IMR-90 (cell line): ENCODE data around the gene CRYGC. TPM values are rescaled to one million over a fixed set of nuclear protein-coding genes. Genes with fewer than 3 reads are reported as not detected.

Experiments used
- ATAC-seq: fragments of 200-7000 bp; cut with Tn5 transposase; 2 replicates; pipeline ENCODE4 v1.9.1; 2020; ENCODE audit warnings: low read depth, mild to moderate bottlenecking, moderate library complexity
- BruUV-seq: library from RNA; stranded (reverse); fragments of 400-500 nt; replicated peaks from 2 replicates; lab custom pipeline; 2021; lab: Mats Ljungman, UMichigan
- CTCF ChIA-PET: fragments of 300-600 bp; formaldehyde crosslinking; extraction: SDS; loops from one replicate; lab custom pipeline; 2021; ENCODE audit warnings: antibody characterized with exemption; lab: Yijun Ruan, JAX
- POLR2A ChIA-PET: fragments of 300-600 bp; sonication (Branson Sonifier 250); formaldehyde crosslinking; loops from one replicate; lab custom pipeline; 2022; ENCODE audit warnings: antibody characterized with exemption; ENCODE audit not compliant: unreplicated experiment; lab: Charles Lee
- DNase-seq: peaks from one replicate; pipeline ENCODE4 v3.0.0; 2013
- H2AFZ ChIP-seq: replicated peaks from 2 replicates; pipeline ENCODE3; 2013; ENCODE audit warnings: low read length, mild to moderate bottlenecking; ENCODE audit not compliant: poor library complexity
- H2AK5ac ChIP-seq: 2 replicates; pipeline ENCODE4 v1.6.1; 2013; ENCODE audit warnings: low read depth, low read length, inconsistent platforms
- H2AK9ac ChIP-seq: replicated peaks from 2 replicates; pipeline ENCODE3; 2013; ENCODE audit warnings: mild to moderate bottlenecking, low read depth, low read length, moderate library complexity; ENCODE audit not compliant: poor library complexity
- H2BK120ac ChIP-seq: 2 replicates; pipeline ENCODE4 v1.6.1; 2013; ENCODE audit warnings: low read depth, low read length, inconsistent platforms
- H2BK15ac ChIP-seq: 3 replicates; pipeline ENCODE4 v1.6.1; 2013; ENCODE audit warnings: low read depth, low read length, inconsistent platforms
- H2BK20ac ChIP-seq: 2 replicates; pipeline ENCODE4 v1.6.1; 2013; ENCODE audit warnings: low read depth, mild to moderate bottlenecking, inconsistent platforms, low read length, moderate library complexity
- H2BK5ac ChIP-seq: 2 replicates; pipeline ENCODE4 v1.6.1; 2013; ENCODE audit warnings: mild to moderate bottlenecking, low read depth, low read length, inconsistent platforms; ENCODE audit not compliant: poor library complexity, severe bottlenecking
- H3K14ac ChIP-seq: replicated peaks from 2 replicates; pipeline ENCODE4 v1.6.1; 2013; ENCODE audit warnings: low read depth, low read length, inconsistent platforms
- H3K18ac ChIP-seq: 2 replicates; pipeline ENCODE4 v1.6.1; 2013; ENCODE audit warnings: low read depth, low read length, control low read depth
- H3K23ac ChIP-seq: 2 replicates; pipeline ENCODE4 v1.6.1; 2013; ENCODE audit warnings: low read depth, low read length, inconsistent platforms
- H3K27ac ChIP-seq: 2 replicates; pipeline ENCODE4 v1.5.1; 2013; ENCODE audit warnings: mild to moderate bottlenecking, control low read depth, low read length; ENCODE audit not compliant: insufficient read depth
- H3K27me3 ChIP-seq: 2 replicates; pipeline ENCODE4 v1.6.1; 2013; ENCODE audit warnings: low read length; ENCODE audit not compliant: control insufficient read depth, insufficient read depth
- H3K36me3 ChIP-seq: 2 replicates; pipeline ENCODE4 v1.6.1; 2013; ENCODE audit warnings: low read length, mixed read lengths; ENCODE audit not compliant: control insufficient read depth, insufficient read depth
- H3K4ac ChIP-seq: 2 replicates; pipeline ENCODE4 v1.6.1; 2013; ENCODE audit warnings: low read depth, low read length, inconsistent platforms
- H3K4me1 ChIP-seq: 2 replicates; pipeline ENCODE4 v1.6.1; 2013; ENCODE audit warnings: low read length, mixed read lengths; ENCODE audit not compliant: control insufficient read depth, insufficient read depth
- H3K4me2 ChIP-seq: 2 replicates; pipeline ENCODE4 v1.6.1; 2013; ENCODE audit warnings: low read depth, mild to moderate bottlenecking, control low read depth, low read length, moderate library complexity
- H3K4me3 ChIP-seq: 2 replicates; pipeline ENCODE4 v1.5.1; 2013; ENCODE audit warnings: low read depth, mild to moderate bottlenecking, control low read depth, low read length, moderate library complexity; ENCODE audit not compliant: insufficient read depth
- H3K56ac ChIP-seq: 2 replicates; pipeline ENCODE4 v1.6.1; 2013; ENCODE audit warnings: low read length, inconsistent platforms; ENCODE audit not compliant: insufficient read depth; ENCODE audit errors: extremely low read depth
- H3K79me1 ChIP-seq, 2 experiments: 2 replicates each; pipeline ENCODE4 v1.6.1; 2013; ENCODE audit warnings: low read length in 2 of 2, inconsistent platforms in 1 of 2, low read depth in 1 of 2
- H3K9ac ChIP-seq: 2 replicates; pipeline ENCODE4 v1.6.1; 2013; ENCODE audit warnings: low read depth, low read length, control low read depth
- H3K9me1 ChIP-seq: 2 replicates; pipeline ENCODE4 v1.6.1; 2013; ENCODE audit warnings: low read length, inconsistent platforms; ENCODE audit not compliant: insufficient read depth
- H3K9me3 ChIP-seq: 2 replicates; pipeline ENCODE4 v1.6.1; 2013; ENCODE audit warnings: low read length; ENCODE audit not compliant: control insufficient read depth, insufficient read depth
- H4K20me1 ChIP-seq: 2 replicates; pipeline ENCODE4 v1.6.1; 2013; ENCODE audit warnings: low read length, inconsistent platforms; ENCODE audit not compliant: insufficient read depth
- H4K5ac ChIP-seq: 2 replicates; pipeline ENCODE4 v1.6.1; 2013; ENCODE audit warnings: mild to moderate bottlenecking, low read depth, low read length, control low read depth
- H4K8ac ChIP-seq, 2 experiments: 2 replicates each; pipeline ENCODE4 v1.6.1; 2013; ENCODE audit warnings: low read depth in 2 of 2, low read length in 2 of 2, control low read depth in 1 of 2, inconsistent platforms in 1 of 2
- H4K91ac ChIP-seq: 2 replicates; pipeline ENCODE4 v1.6.1; 2013; ENCODE audit warnings: low read depth, low read length, inconsistent platforms; ENCODE audit not compliant: insufficient read depth
- BHLHE40 ChIP-seq: fragments of 150-350 bp; IDR thresholded peaks from 2 replicates; pipeline ENCODE4 v1.6.1; 2016; ENCODE audit warnings: mild to moderate bottlenecking, low read depth, low read length
- CEBPB ChIP-seq: IDR thresholded peaks from 2 replicates; pipeline ENCODE4 v1.6.1; 2012; ENCODE audit warnings: low read depth, low read length, improper control_type of control experiment
- CHD1 ChIP-seq: IDR thresholded peaks from 2 replicates; pipeline ENCODE4 v1.6.1; 2012; ENCODE audit warnings: low read depth, low read length, improper control_type of control experiment
- ELK1 ChIP-seq: fragments of 150-350 bp; IDR thresholded peaks from 2 replicates; pipeline ENCODE4 v1.6.1; 2016; ENCODE audit warnings: low read depth, mild to moderate bottlenecking, low read length, moderate library complexity, borderline replicate concordance
- FOS ChIP-seq: fragments of 150-350 bp; IDR thresholded peaks from 2 replicates; pipeline ENCODE4 v1.6.1; 2016; ENCODE audit warnings: low read depth, low read length
- MAFK ChIP-seq: IDR thresholded peaks from 2 replicates; pipeline ENCODE4 v1.6.1; 2012; ENCODE audit warnings: low read depth, low read length, improper control_type of control experiment
- MXI1 ChIP-seq: IDR thresholded peaks from 2 replicates; pipeline ENCODE4 v1.6.1; 2012; ENCODE audit warnings: low read depth, mild to moderate bottlenecking, low read length, moderate library complexity, borderline replicate concordance
- NFE2L2 ChIP-seq: fragments of 150-350 bp; IDR thresholded peaks from 2 replicates; pipeline ENCODE4 v1.6.1; 2016; ENCODE audit warnings: low read depth, mild to moderate bottlenecking, low read length
- POLR2A ChIP-seq: IDR thresholded peaks from 2 replicates; pipeline ENCODE4 v1.6.1; 2012; ENCODE audit warnings: mild to moderate bottlenecking, low read depth, low read length
- RAD21 ChIP-seq: IDR thresholded peaks from 2 replicates; pipeline ENCODE4 v1.6.1; 2012; ENCODE audit warnings: low read length, improper control_type of control experiment
- RCOR1 ChIP-seq: IDR thresholded peaks from 2 replicates; pipeline ENCODE4 v1.6.1; 2012; ENCODE audit warnings: mild to moderate bottlenecking, low read length, improper control_type of control experiment; ENCODE audit not compliant: insufficient replicate concordance
- RFX5 ChIP-seq: IDR thresholded peaks from 2 replicates; pipeline ENCODE4 v1.8.0; 2012; ENCODE audit warnings: low read depth, mild to moderate bottlenecking, low read length, moderate library complexity
- SMC3 ChIP-seq: fragments of 150-350 bp; IDR thresholded peaks from 2 replicates; pipeline ENCODE4 v1.6.1; 2016; ENCODE audit warnings: low read depth, mild to moderate bottlenecking, antibody characterized with exemption, low read length, moderate library complexity
- dilution Hi-C: fragments of 300-500 bp; cut with HindIII; formaldehyde crosslinking; loops from one replicate; pipeline ENCODE4 v1.14.3; 2018; ENCODE audit warnings: low sequenced_read_pairs; ENCODE audit not compliant: unreplicated experiment
- in situ Hi-C: fragments of 300-500 bp; cut with MboI; formaldehyde crosslinking; loops from 3 replicates; pipeline ENCODE4 v1.14.3; 2019; ENCODE audit warnings: low sequenced_read_pairs, inconsistent platforms, mixed read lengths
- intact Hi-C: fragments of 100-400 bp; cut with micrococcal nuclease; formaldehyde crosslinking; loops from 2 replicates; pipeline ENCODE4 v1.10.0; 2022
- polyA plus RNA-seq, 3 experiments: library from polyadenylated mRNA; depleted of rRNA; stranded (reverse); fragments of >200 nt; gene quantifications; 2 replicates each; pipeline ENCODE4 v1.2.3, GENCODE V29; 2012; ENCODE audit warnings: low replicate concordance in 1 of 3
- total RNA-seq: library from RNA; depleted of rRNA; stranded (reverse); fragments of >200 nt; gene quantifications from 2 replicates; pipeline ENCODE4 v1.2.3, GENCODE V29; 2012; rRNA removed

The CRYGC gene
- total and polyA plus RNA-seq, 2 of the 4 experiments (the other 2 are of a cell fraction) = not detected

- H3K14ac ChIP-seq = no peak overlapping the region
- H3K4ac ChIP-seq = no peak overlapping the region
- H4K8ac ChIP-seq = no peak overlapping the region
- H3K36me3 ChIP-seq = no peaks in the 10 kb centered on the region
- no TSS peak for BruUV-seq
- no peak overlapping the region for H3K18ac ChIP-seq
- H4K5ac ChIP-seq = no peak overlapping the region
- 0 out of 2 replicates have a peak, but pooled peaks cover 3% of the 10 kb centered on the region for H3K27me3 ChIP-seq
- no peak overlapping the region for H4K91ac ChIP-seq
- in situ Hi-C loops = no loop called here
- H3K9me3 ChIP-seq = no peaks in the 10 kb centered on the region
- H4K20me1 ChIP-seq = no peaks in the 10 kb centered on the region
- ChIA-PET POLR2A (no interaction called here), CTCF (no interaction called here)
- no peak overlapping the region for H2AK5ac ChIP-seq
- H3K9me1 ChIP-seq = no peaks in the 10 kb centered on the region
- no peak overlapping the region for H3K27ac ChIP-seq
- no peak overlapping the region for H2BK20ac ChIP-seq
- H2BK120ac ChIP-seq = no peak overlapping the region
- H2AFZ ChIP-seq = no peak overlapping the region
- H2BK5ac ChIP-seq = no peak overlapping the region
- no peak overlapping the region for H2AK9ac ChIP-seq
- H3K4me1 ChIP-seq = no peaks in the 10 kb centered on the region
- H2BK15ac ChIP-seq = no peak overlapping the region
- H3K23ac ChIP-seq = no peak overlapping the region
- H3K4me2 ChIP-seq = no peak overlapping the region
- H3K4me3 ChIP-seq = no peak overlapping the region
- no peaks in the 10 kb centered on the region for H3K79me1 ChIP-seq
- H3K56ac ChIP-seq = no peak overlapping the region
- intact Hi-C loops = no loop called here
- dilution Hi-C loops = no loop called here
- TF ChIP-seq CEBPB (no peak), MXI1 (no peak), NFE2L2 (no peak), BHLHE40 (no peak), RCOR1 (no peak), ELK1 (no peak), POLR2A (no peak), RAD21 (no peak), CHD1 (no peak), RFX5 (no peak), FOS (no peak), MAFK (no peak), SMC3 (no peak)
- ATAC-seq = no peak
- H3K9ac ChIP-seq = no peak overlapping the region
- no peak for DNase-seq
Observed at GRCh38 chr2:208083807-208084206, 45.8 kb downstream of the CRYGC start.

Other genes starting within 250 kb of the CRYGC start
- gene PLEKHM3, start 104.3 kb downstream of the CRYGC start, total RNA-seq = 8.6 and 11.3 TPM in 2 replicates
- 2.1 and 2.4 TPM in 2 replicates for gene PLEKHM3, start 104.3 kb downstream of the CRYGC start, polyA plus RNA-seq (2012; rRNA removed)
- gene CRYGD, start 5.3 kb downstream of the CRYGC start, total RNA-seq = not detected in 2 replicates
- gene CRYGD, start 5.3 kb downstream of the CRYGC start, polyA plus RNA-seq (2012; rRNA removed) = not detected in 2 replicates
- gene CRYGB, start 16.3 kb upstream of the CRYGC start, total RNA-seq = not detected in 2 replicates
- not detected in 2 replicates for gene CRYGB, start 16.3 kb upstream of the CRYGC start, polyA plus RNA-seq (2012; rRNA removed)
- gene CRYGA, start 33.8 kb upstream of the CRYGC start, total RNA-seq = not detected in 2 replicates
- not detected in 2 replicates for gene CRYGA, start 33.8 kb upstream of the CRYGC start, polyA plus RNA-seq (2012; rRNA removed)
- not detected in 2 replicates for gene C2orf80, start 60.2 kb upstream of the CRYGC start, total RNA-seq
- gene C2orf80, start 60.2 kb upstream of the CRYGC start, polyA plus RNA-seq (2012; rRNA removed) = not detected in 2 replicates
- 77.1 and 104 TPM in 2 replicates for gene IDH1, start 125.2 kb upstream of the CRYGC start, total RNA-seq
- 42.7 and 53.5 TPM in 2 replicates for gene IDH1, start 125.2 kb upstream of the CRYGC start, polyA plus RNA-seq (2012; rRNA removed)
- gene PIKFYVE, start 136.4 kb upstream of the CRYGC start, total RNA-seq = 31.4 and 34.6 TPM in 2 replicates
- 7.3 and 9.3 TPM in 2 replicates for gene PIKFYVE, start 136.4 kb upstream of the CRYGC start, polyA plus RNA-seq (2012; rRNA removed)